Measurements from ENCODE around the gene OR5B3. TPM values are rescaled to one million over a fixed set of nuclear protein-coding genes. Genes with fewer than 3 reads are reported as not detected.

Gene OR5B3
- total and polyA plus RNA-seq, 2 of the 13 experiments (the other 11 are each of a cell fraction or from before 2014, with no cell fraction given): not detected

DNA sequence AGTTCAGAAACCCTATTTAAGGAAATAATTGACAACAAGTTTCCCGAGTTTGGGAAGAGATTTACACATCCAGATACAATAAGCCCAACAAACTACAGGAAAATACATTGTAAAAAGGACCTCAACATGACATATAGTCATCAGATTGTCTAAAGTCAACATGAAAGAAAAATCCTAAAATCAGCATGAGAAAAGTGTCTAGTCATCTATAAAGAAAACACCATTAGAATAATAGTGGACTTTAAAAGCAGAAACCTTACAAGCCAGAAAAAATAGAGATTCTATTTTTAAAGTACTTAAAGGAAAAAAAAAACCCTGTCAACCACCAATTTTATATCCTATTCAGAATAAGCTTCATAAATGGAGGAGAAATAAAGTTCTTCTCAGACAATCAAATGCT lies 22.6 kb upstream of the OR5B3 start:
- ChIA-PET CTCF (ENCODE audit: low intra/inter-chr PET ratio, low total read pairs) (no interaction called here), POLR2A (no interaction called here)
- no peaks in the 10 kb centered on the region for H3K36me3 ChIP-seq (replicated peaks in 1 of 2; ENCODE audit: control insufficient read depth in 1 of 2, insufficient read depth in 2 of 2, low read length in 2 of 2)
- no peaks in the 10 kb centered on the region for H4K20me1 ChIP-seq (ENCODE audit: insufficient read depth, low read length)
- no peak overlapping the region for H3K4me3 ChIP-seq (replicated peaks in 1 of 3; ENCODE audit: insufficient read depth in 1 of 3, low read depth in 2 of 3, low read length in 3 of 3)
- DNase-seq (ENCODE audit: low spot score) (no peak), ATAC-seq (no peak), FAIRE-seq (no peak)
- no peaks in the 10 kb centered on the region for H3K9me3 ChIP-seq (ENCODE audit: low read length)
- H3K27ac ChIP-seq (ENCODE audit: extremely low read length, insufficient read depth, low read length): no peak overlapping the region
- H3K9ac ChIP-seq (ENCODE audit: insufficient read depth, low read depth, low read length): no peak overlapping the region
- in situ Hi-C loops (cut with HindIII; ENCODE audit: extremely low pct_ligation_motif_present, low pct_unique_long_range_greater_than_20kb) (no loop called here), intact Hi-C loops (cut with micrococcal nuclease; ENCODE audit: unreplicated experiment) (no loop called here)
- no peak for TF ChIP-seq ZNF329 (CRISPR knock-in tag; IDR thresholded peaks at IDR 0.05; ENCODE audit: low read depth)
- TF ChIP-seq TERF1 (CRISPR knock-in tag; IDR thresholded peaks at IDR 0.05): no peak
- no peak for TF ChIP-seq FIP1L1 (IDR thresholded peaks at IDR 0.05; ENCODE audit: borderline replicate concordance, insufficient read depth, low read depth, low read length)
- no peak for TF ChIP-seq ZBTB44 (CRISPR knock-in tag; IDR thresholded peaks at IDR 0.05)
- TF ChIP-seq EED (CRISPR knock-in tag; IDR thresholded peaks at IDR 0.05): no peak
- TF ChIP-seq MAFK (conservative IDR thresholded peaks at IDR 0.05 in 1 of 2, IDR thresholded peaks at IDR 0.05 in 1 of 2; ENCODE audit: low read length in 2 of 2): peak; percentile 52 to 73; a peak in 3 of 4 replicates
- no peak for TF ChIP-seq HBP1 (CRISPR knock-in tag; IDR thresholded peaks at IDR 0.05; ENCODE audit: low read depth)
- peak; percentile 25; the same call in 1 of the 2 replicates for TF ChIP-seq NFE2L2 (IDR thresholded peaks at IDR 0.05; ENCODE audit: low read length)
- TF ChIP-seq MAFF (IDR thresholded peaks at IDR 0.05; ENCODE audit: low read depth, low read length): peak; percentile 67
- TF ChIP-seq, protein P1, sequence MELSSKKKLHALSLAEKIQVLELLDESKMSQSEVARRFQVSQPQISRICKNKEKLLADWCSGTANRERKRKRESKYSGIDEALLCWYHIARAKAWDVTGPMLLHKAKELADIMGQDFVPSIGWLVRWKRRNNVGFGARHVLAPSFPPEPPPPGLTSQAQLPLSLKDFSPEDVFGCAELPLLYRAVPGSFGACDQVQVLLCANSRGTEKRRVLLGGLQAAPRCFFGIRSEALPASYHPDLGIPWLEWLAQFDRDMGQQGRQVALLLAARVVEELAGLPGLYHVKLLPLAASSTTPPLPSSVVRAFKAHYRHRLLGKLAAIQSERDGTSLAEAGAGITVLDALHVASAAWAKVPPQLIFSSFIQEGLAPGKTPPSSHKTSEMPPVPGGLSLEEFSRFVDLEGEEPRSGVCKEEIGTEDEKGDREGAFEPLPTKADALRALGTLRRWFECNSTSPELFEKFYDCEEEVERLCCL (CRISPR knock-in tag; IDR thresholded peaks at IDR 0.05; ENCODE audit: borderline replicate concordance): no peak
- no peaks in the 10 kb centered on the region for H3K79me2 ChIP-seq (ENCODE audit: insufficient read depth, low read length)
- WGBS (ENCODE audit: low lambda C conversion rate): 3% methylated on average over 1 of the region's 1 CpG
- BruUV-seq (replicated peaks): no TSS peak
- H2AFZ ChIP-seq (ENCODE audit: low read length): no peak overlapping the region
- no peaks in the 10 kb centered on the region for H3K4me1 ChIP-seq (ENCODE audit: insufficient read depth, low read length)
- H3K4me2 ChIP-seq (ENCODE audit: low read depth, low read length): no peak overlapping the region
- H3K27me3 ChIP-seq (ENCODE audit: control insufficient read depth in 1 of 2, insufficient read depth in 2 of 2, low read length in 2 of 2): no peaks in the 10 kb centered on the region; a peak in 1 of 5 replicates

Data from HepG2 (cell line).